ENCODE results near the gene FCRL5.

FCRL5 gene

DNA sequence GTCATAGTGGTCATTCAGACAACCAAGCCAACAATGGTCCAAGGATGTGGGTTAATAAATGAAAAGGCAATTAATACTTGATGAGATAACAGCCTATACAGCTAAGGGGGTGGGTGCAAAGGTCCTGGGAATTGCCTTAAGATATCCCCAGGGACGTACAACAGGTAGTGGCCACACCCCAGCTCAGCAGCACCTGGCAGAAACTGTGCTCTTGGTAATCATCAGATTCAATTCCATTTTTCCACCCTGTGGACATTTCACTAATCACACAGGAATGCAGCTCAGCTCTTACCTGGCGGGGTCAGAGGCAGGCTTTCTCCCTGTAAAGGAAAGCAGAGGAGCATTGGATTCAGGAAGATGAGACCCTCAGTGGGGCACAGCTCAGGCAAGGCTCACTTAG lies 32.9 kb downstream of the FCRL5 start:
- DNase-seq (ENCODE audit: low read depth in 1 of 2, low spot score in 1 of 2) = no peak
- H3K27ac ChIP-seq (replicated peaks) = no peak overlapping the region
- H3K27me3 ChIP-seq (ENCODE audit: insufficient read depth, poor library complexity, severe bottlenecking) = no peaks in the 10 kb centered on the region
- TF ChIP-seq GABPA (IDR thresholded peaks at IDR 0.05; ENCODE audit: low read depth) = no peak
- TF ChIP-seq, protein P1, sequence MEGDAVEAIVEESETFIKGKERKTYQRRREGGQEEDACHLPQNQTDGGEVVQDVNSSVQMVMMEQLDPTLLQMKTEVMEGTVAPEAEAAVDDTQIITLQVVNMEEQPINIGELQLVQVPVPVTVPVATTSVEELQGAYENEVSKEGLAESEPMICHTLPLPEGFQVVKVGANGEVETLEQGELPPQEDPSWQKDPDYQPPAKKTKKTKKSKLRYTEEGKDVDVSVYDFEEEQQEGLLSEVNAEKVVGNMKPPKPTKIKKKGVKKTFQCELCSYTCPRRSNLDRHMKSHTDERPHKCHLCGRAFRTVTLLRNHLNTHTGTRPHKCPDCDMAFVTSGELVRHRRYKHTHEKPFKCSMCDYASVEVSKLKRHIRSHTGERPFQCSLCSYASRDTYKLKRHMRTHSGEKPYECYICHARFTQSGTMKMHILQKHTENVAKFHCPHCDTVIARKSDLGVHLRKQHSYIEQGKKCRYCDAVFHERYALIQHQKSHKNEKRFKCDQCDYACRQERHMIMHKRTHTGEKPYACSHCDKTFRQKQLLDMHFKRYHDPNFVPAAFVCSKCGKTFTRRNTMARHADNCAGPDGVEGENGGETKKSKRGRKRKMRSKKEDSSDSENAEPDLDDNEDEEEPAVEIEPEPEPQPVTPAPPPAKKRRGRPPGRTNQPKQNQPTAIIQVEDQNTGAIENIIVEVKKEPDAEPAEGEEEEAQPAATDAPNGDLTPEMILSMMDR (IDR thresholded peaks at IDR 0.05; ENCODE audit: insufficient read depth, low read length) = no peak
- H3K4me3 ChIP-seq (replicated peaks; ENCODE audit: insufficient read depth, low read length) = no peak overlapping the region

DNA sequence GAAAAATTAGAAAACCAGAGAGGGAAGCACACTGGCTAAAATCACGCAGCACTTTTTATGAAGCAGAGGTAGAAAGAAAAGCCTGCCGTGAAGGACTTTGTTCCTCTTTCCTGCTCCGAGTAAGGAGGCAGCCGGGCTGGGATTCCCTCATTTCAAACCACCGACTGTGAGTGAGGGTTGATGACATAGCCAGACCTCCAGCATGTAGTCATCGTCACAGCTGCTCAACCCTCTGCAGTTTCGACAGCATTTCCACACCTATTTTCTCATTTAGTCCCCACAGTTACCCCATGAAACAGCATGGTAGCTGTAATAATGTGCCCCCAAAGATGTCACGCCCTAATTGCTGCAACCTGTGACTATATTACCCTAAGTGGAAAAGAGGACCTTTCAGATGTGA lies 35.3 kb downstream of the FCRL5 start:
- H3K27me3 ChIP-seq (ENCODE audit: insufficient read depth, poor library complexity, severe bottlenecking) = no peaks in the 10 kb centered on the region
- peak; percentile 13 to 90 for DNase-seq (ENCODE audit: low read depth in 1 of 2, low spot score in 1 of 2)
- no peak overlapping the region for H3K27ac ChIP-seq (replicated peaks)
- H3K4me3 ChIP-seq (replicated peaks; ENCODE audit: insufficient read depth, low read length) = no peak overlapping the region
- TF ChIP-seq, protein P1 (IDR thresholded peaks at IDR 0.05; ENCODE audit: insufficient read depth, low read length) = no peak
- TF ChIP-seq GABPA (IDR thresholded peaks at IDR 0.05; ENCODE audit: low read depth) (no peak), SPI1 (IDR thresholded peaks at IDR 0.05; ENCODE audit: borderline replicate concordance, low read depth) (no peak), POLR2AphosphoS5 (IDR thresholded peaks at IDR 0.05; ENCODE audit: low read depth) (no peak)
- TF ChIP-seq, protein P2, sequence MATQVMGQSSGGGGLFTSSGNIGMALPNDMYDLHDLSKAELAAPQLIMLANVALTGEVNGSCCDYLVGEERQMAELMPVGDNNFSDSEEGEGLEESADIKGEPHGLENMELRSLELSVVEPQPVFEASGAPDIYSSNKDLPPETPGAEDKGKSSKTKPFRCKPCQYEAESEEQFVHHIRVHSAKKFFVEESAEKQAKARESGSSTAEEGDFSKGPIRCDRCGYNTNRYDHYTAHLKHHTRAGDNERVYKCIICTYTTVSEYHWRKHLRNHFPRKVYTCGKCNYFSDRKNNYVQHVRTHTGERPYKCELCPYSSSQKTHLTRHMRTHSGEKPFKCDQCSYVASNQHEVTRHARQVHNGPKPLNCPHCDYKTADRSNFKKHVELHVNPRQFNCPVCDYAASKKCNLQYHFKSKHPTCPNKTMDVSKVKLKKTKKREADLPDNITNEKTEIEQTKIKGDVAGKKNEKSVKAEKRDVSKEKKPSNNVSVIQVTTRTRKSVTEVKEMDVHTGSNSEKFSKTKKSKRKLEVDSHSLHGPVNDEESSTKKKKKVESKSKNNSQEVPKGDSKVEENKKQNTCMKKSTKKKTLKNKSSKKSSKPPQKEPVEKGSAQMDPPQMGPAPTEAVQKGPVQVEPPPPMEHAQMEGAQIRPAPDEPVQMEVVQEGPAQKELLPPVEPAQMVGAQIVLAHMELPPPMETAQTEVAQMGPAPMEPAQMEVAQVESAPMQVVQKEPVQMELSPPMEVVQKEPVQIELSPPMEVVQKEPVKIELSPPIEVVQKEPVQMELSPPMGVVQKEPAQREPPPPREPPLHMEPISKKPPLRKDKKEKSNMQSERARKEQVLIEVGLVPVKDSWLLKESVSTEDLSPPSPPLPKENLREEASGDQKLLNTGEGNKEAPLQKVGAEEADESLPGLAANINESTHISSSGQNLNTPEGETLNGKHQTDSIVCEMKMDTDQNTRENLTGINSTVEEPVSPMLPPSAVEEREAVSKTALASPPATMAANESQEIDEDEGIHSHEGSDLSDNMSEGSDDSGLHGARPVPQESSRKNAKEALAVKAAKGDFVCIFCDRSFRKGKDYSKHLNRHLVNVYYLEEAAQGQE (IDR thresholded peaks at IDR 0.05; ENCODE audit: insufficient replicate concordance, low read depth) = no peak

DNA sequence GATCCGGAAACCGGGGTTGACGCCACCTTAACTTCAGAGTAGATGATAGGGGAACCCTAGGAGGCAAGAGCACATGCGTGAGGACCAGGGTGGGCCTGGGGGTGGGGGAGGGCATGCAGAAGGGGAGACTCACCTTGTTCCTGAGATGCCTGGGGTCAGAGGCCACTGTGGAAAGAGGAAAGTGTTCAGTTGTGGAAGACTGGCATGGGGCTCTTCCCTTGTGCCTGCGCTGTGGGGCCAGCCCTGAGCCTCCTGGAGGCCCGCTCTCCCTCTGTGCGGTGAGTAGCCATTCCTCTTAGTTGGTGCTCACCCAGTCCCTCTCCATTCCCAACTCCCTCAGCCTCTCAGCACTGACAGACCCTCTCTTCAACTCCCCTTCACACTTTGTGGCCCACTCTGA lies 36.6 kb downstream of the FCRL5 start:
- DNase-seq (ENCODE audit: low read depth in 1 of 2, low spot score in 1 of 2) = no peak
- H3K27ac ChIP-seq (replicated peaks) = no peak overlapping the region
- H3K27me3 ChIP-seq (ENCODE audit: insufficient read depth, poor library complexity, severe bottlenecking) = no peaks in the 10 kb centered on the region
- TF ChIP-seq GABPA (IDR thresholded peaks at IDR 0.05; ENCODE audit: low read depth) = no peak
- no peak for TF ChIP-seq POLR2AphosphoS5 (IDR thresholded peaks at IDR 0.05; ENCODE audit: low read depth)
- TF ChIP-seq, protein P1 (IDR thresholded peaks at IDR 0.05; ENCODE audit: insufficient read depth, low read length) = no peak
- TF ChIP-seq SPI1 (IDR thresholded peaks at IDR 0.05; ENCODE audit: borderline replicate concordance, low read depth) = no peak
- TF ChIP-seq, protein P2 (IDR thresholded peaks at IDR 0.05; ENCODE audit: insufficient replicate concordance, low read depth) = no peak
- no peak overlapping the region for H3K4me3 ChIP-seq (replicated peaks; ENCODE audit: insufficient read depth, low read length)

DNA sequence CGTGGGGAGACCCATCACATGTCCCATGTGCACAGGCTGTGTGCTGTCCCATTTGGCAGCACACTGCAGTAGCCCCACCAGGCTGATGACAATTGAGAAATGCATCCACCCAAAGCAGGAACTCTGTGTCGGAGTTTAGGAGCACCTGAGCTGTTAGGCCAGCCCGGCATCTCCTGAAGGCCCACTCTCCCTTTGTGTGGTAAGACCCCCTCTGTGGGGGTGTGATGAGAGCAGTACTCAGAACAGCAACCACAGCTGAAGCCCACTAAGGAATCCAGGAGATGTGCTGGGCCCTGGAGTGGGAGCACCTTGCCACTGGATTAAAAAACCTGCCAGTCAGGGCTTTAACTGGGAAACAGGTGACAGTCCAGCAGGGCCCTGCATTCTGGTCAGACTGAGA lies 37.2 kb downstream of the FCRL5 start:
- H3K27me3 ChIP-seq (ENCODE audit: insufficient read depth, poor library complexity, severe bottlenecking) = no peaks in the 10 kb centered on the region
- TF ChIP-seq SPI1 (IDR thresholded peaks at IDR 0.05; ENCODE audit: borderline replicate concordance, low read depth) = no peak
- TF ChIP-seq, protein P2 (IDR thresholded peaks at IDR 0.05; ENCODE audit: insufficient replicate concordance, low read depth) = no peak
- no peak for TF ChIP-seq POLR2AphosphoS5 (IDR thresholded peaks at IDR 0.05; ENCODE audit: low read depth)
- TF ChIP-seq, protein P1 (IDR thresholded peaks at IDR 0.05; ENCODE audit: insufficient read depth, low read length) = no peak
- TF ChIP-seq GABPA (IDR thresholded peaks at IDR 0.05; ENCODE audit: low read depth) = no peak
- H3K4me3 ChIP-seq (replicated peaks; ENCODE audit: insufficient read depth, low read length) = no peak overlapping the region
- DNase-seq (ENCODE audit: low read depth in 1 of 2, low spot score in 1 of 2) = no peak
- H3K27ac ChIP-seq (replicated peaks) = no peak overlapping the region

Measured in HL-60 (cell line).